GM23338 (cell line): Measurements from ENCODE around the gene ARMH1. TPM values are rescaled to one million over a fixed set of nuclear protein-coding genes. Genes with fewer than 3 reads are reported as not detected.

Experiments used
- ATAC-seq: fragments of 200-7000 bp; cut with Tn5 transposase; 3 replicates; pipeline ENCODE4 v1.9.1; 2020
- DNase-seq: peaks from one replicate; pipeline ENCODE4 v3.0.0-alpha.2; 2015; ENCODE audit warnings: low spot score
- H2AFZ ChIP-seq: fragments of 200-600 bp; sonication (generic); 2 replicates; pipeline ENCODE4 v1.8.0; 2016; ENCODE audit warnings: antibody characterized with exemption, mild to moderate bottlenecking, moderate library complexity
- H3F3A ChIP-seq: fragments of 200-600 bp; sonication (generic); replicated peaks from 2 replicates; pipeline ENCODE4 v1.8.0; 2017; ENCODE audit warnings: antibody characterized with exemption, mixed run types, low read depth
- H3K27ac ChIP-seq: fragments of 200-600 bp; sonication (generic); 2 replicates; pipeline ENCODE4 v1.6.1; 2016; ENCODE audit warnings: low read depth
- H3K27me3 ChIP-seq: fragments of 200-600 bp; sonication (generic); 2 replicates; pipeline ENCODE4 v1.8.0; 2016; ENCODE audit warnings: mild to moderate bottlenecking, mixed run types, moderate library complexity; ENCODE audit not compliant: insufficient read depth
- H3K36me3 ChIP-seq: fragments of 200-600 bp; sonication (generic); 2 replicates; pipeline ENCODE4 v1.8.0; 2016; ENCODE audit warnings: mild to moderate bottlenecking; ENCODE audit not compliant: insufficient read depth
- H3K4me1 ChIP-seq: fragments of 200-600 bp; sonication (generic); 2 replicates; pipeline ENCODE4 v1.8.0; 2016; ENCODE audit warnings: mild to moderate bottlenecking, moderate library complexity; ENCODE audit not compliant: insufficient read depth
- H3K4me2 ChIP-seq: fragments of 200-600 bp; sonication (generic); 2 replicates; pipeline ENCODE4 v1.7.1; 2017; ENCODE audit warnings: mixed run types
- H3K4me3 ChIP-seq: fragments of 200-600 bp; sonication (generic); 2 replicates; pipeline ENCODE4 v1.6.1; 2016; ENCODE audit warnings: mixed run types
- H3K79me2 ChIP-seq: fragments of 200-600 bp; sonication (generic); replicated peaks from 2 replicates; pipeline ENCODE4 v1.8.0; 2017; ENCODE audit warnings: mild to moderate bottlenecking; ENCODE audit not compliant: insufficient read depth
- H3K9me2 ChIP-seq: fragments of 200-600 bp; sonication (generic); 2 replicates; pipeline ENCODE4 v1.8.0; 2017; ENCODE audit not compliant: insufficient read depth
- H4K20me1 ChIP-seq: fragments of 200-600 bp; sonication (generic); replicated peaks from 2 replicates; pipeline ENCODE4 v1.8.0; 2017; ENCODE audit warnings: mild to moderate bottlenecking; ENCODE audit not compliant: insufficient read depth
- H3K27ac Mint-ChIP-seq: 2 replicates; pipeline ENCODE4 v1.8.0; 2020; ENCODE audit warnings: inconsistent platforms, mild to moderate bottlenecking, moderate library complexity, mixed read lengths
- H3K27me3 Mint-ChIP-seq: 3 replicates; pipeline ENCODE4 v1.8.0; 2022; ENCODE audit warnings: low read depth, mild to moderate bottlenecking, moderate library complexity, mixed read lengths, inconsistent platforms; ENCODE audit not compliant: insufficient read depth, poor library complexity
- H3K36me3 Mint-ChIP-seq: 3 replicates; pipeline ENCODE4 v1.8.0; 2021; ENCODE audit warnings: low read depth, mild to moderate bottlenecking, inconsistent platforms, moderate library complexity, mixed read lengths
- H3K4me1 Mint-ChIP-seq: 3 replicates; pipeline ENCODE4 v1.8.0; 2020; ENCODE audit warnings: mild to moderate bottlenecking, inconsistent platforms, mixed read lengths
- H3K4me3 Mint-ChIP-seq: 3 replicates; pipeline ENCODE4 v1.8.0; 2021; ENCODE audit warnings: moderate library complexity, mild to moderate bottlenecking, inconsistent platforms, mixed read lengths
- H3K9me3 Mint-ChIP-seq: 3 replicates; pipeline ENCODE4 v1.8.0; 2020; ENCODE audit warnings: moderate library complexity, mild to moderate bottlenecking, inconsistent platforms, mixed read lengths
- CREB1 ChIP-seq: fragments of 250-450 bp; sonication (Bioruptor Pico); IDR thresholded peaks from 2 replicates; pipeline ENCODE4 v1.5.0; 2020; ENCODE audit warnings: low read depth, mild to moderate bottlenecking, moderate library complexity
- ETS1 ChIP-seq: IDR thresholded peaks from 2 replicates; pipeline ENCODE4 v1.6.1; 2016; ENCODE audit warnings: antibody characterized with exemption
- JUNB ChIP-seq: IDR thresholded peaks from one replicate; pipeline ENCODE4 v1.6.1; 2016; ENCODE audit warnings: antibody characterized with exemption; ENCODE audit not compliant: unreplicated experiment
- ZNF462 ChIP-seq: fragments of 250-450 bp; sonication (Bioruptor Pico); IDR thresholded peaks from 2 replicates; pipeline ENCODE4 v1.5.0; 2020; ENCODE audit warnings: mild to moderate bottlenecking, moderate library complexity
- polyA plus RNA-seq: library from polyadenylated mRNA; unstranded; fragments of >200 nt; fragmentation: Nextera tagmentation; extraction: Ambion mirVana; gene quantifications from 2 replicates; pipeline ENCODE4 v1.2.1, GENCODE V29; 2016
- total RNA-seq: library from RNA; depleted of rRNA; stranded (reverse); fragments of >200 nt; shearing (Covaris generic); gene quantifications from 2 replicates; pipeline ENCODE4 v1.2.3, GENCODE V29; 2014

Gene ARMH1
- total and polyA plus RNA-seq, 2 experiments from 2014 or later: 0.31 TPM; not detected in 1

DNA sequence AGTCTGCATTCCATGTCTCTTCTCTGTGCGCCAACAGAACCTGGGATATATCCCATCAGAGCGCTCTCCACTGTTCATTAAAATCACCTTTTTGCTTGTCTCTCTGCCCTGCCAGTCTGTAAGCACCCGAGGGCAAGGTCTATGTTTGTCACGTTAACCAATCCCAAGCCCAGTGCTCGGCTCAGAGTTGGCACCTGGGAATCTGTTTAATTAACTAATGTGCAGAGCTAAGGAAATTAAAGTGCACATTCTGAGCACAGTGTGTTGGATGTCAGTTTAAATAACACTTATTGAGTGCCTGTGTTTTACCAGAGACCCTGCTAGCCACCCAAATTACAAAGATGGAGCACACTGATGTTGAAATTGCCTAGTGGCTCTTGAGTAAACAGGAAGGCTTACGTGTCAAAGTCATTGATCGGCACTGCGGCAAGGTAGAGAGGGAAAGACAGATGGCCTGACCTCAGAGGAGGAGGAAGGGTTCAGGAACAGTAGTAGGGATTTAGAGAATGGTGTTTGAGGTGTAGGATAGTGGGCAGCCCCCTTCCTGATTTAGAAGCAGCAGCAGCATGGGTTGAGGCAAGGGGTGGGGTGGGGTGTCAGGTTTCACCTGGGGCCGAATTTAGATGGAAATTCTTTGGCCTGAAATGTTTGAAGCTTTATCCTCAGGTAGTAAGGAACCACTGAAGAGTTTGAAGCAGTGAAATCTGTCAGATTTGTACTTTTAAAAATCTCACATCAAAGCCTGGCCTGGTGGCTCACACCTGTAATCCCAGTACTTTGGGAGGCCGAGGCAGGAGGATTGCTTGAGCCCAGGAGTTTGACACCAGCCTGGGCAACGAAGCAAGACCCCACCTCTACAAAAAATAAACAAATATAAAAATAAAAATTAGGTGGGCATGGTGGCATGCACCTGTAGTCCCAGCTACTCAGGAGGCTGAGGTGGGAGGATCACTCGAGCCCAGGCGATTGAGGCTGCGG lies 7.7 kb downstream of the ARMH1 start:
- Mint-ChIP-seq H3K36me3 (no peaks in the 10 kb centered on the region; the same call in 2 of the 3 replicates), H3K27me3 (peaks cover 10% of the 10 kb centered on the region), H3K4me1 (peaks cover 24% of the 10 kb centered on the region), H3K4me3 (peak overlapping the region; percentile 8; the same call in 2 of the 3 replicates), H3K27ac (peak overlapping the region; percentile 51), H3K9me3 (no peaks in the 10 kb centered on the region)
- Histone ChIP-seq H2AFZ (peak overlapping the region; percentile 82; the same call in 1 of the 2 replicates), H3K4me3 (peak overlapping the region; percentile 44), H3K27ac (peak overlapping the region; percentile 92), H4K20me1 (0 out of 2 replicates have a peak, but pooled peaks cover 3% of the 10 kb centered on the region), H3K9me2 (no peaks in the 10 kb centered on the region), H3K27me3 (no peaks in the 10 kb centered on the region), H3K4me2 (peak overlapping the region; percentile 78), H3K36me3 (no peaks in the 10 kb centered on the region), H3F3A (0 out of 2 replicates have a peak, but pooled peaks cover 3% of the 10 kb centered on the region), H3K4me1 (peaks cover 24% of the 10 kb centered on the region), H3K79me2 (no peaks in the 10 kb centered on the region)
- ATAC-seq: peak; percentile 95
- TF ChIP-seq ETS1 (no peak), ZNF462 (no peak), CREB1 (no peak), JUNB (no peak)
- DNase-seq: peak; percentile 68
